ENCODE measurements around the gene ARPC5L.

DNA sequence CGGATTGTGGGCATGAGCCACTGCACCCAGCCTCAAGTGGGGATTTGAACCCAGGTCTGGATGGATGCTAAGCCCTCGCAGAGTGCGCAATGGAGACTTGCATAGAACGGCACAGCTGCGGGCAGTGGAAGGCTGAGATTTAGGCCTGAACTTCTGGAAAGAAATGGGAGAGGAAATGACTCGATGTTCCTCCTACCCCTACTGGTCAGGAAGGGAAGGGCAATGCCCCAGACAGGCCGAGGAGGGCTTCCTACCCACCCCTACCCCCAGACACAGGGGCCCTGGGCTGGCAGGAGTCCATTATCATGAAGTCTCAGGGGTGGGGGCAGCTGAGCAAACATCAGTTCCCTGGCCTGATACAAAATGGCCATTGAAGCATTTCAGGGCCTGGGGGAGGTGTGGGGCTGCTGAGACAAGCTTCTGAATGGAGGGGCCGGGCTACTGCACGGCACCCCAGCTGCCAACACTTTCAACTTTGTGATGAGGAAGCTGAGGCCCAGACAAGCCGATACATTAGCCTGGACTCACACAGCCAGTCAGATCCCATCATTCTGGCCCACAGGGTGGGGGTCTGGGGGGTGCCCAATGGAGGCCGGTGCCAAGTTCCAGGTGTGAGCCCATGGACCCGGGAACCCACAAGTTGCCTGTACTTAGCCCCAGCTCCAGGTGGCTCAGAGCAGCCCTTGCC lies 22.2 kb upstream of the ARPC5L start:
- no peak for TF ChIP-seq POLR2A (IDR thresholded peaks at IDR 0.05; ENCODE audit: low read depth, low read length)
- TF ChIP-seq TAF1 (IDR thresholded peaks at IDR 0.05; ENCODE audit: low read depth, low read length) = no peak
- TF ChIP-seq POLR2AphosphoS5 (IDR thresholded peaks at IDR 0.05; ENCODE audit: low read depth, low read length) = no peak
- TF ChIP-seq SPI1 (IDR thresholded peaks at IDR 0.05; ENCODE audit: low read depth, low read length) = no peak

Data from GM12891 (cell line).